ENCODE measurements around the gene PCSK5. TPM values are rescaled to one million over a fixed set of nuclear protein-coding genes. Genes with fewer than 3 reads are reported as not detected.
A peak's percentile ranks its signal among the peaks of the same experiment; 100 is the strongest.

Gene PCSK5
- polyA plus RNA-seq, 3 donors = 4.8 to 13.0 (median 7.1) TPM

- Histone ChIP-seq H3K27ac (ENCODE audit: low read depth in 1 of 2, low read length in 2 of 2) (no peak overlapping the region), H3K4me2 (replicated peaks; ENCODE audit: extremely low read depth, low read length, poor library complexity, severe bottlenecking) (peak overlapping the region; percentile 97), H3K9me3 (replicated peaks in 1 of 2; ENCODE audit: control insufficient read depth in 1 of 2, insufficient read depth in 1 of 2, low read length in 2 of 2) (no peaks in the 10 kb centered on the region), H3K9ac (ENCODE audit: insufficient read depth, low read length, poor library complexity, severe bottlenecking) (no peak overlapping the region), H3K4me1 (ENCODE audit: control insufficient read depth in 1 of 2, insufficient read depth in 2 of 2, low read length in 2 of 2) (peaks cover 34 to 41% of the 10 kb centered on the region in 2 donors), H3K4me3 (replicated peaks in 1 of 3; ENCODE audit: low read depth in 2 of 3, low read length in 3 of 3) (peak overlapping the region in 2 of 3 experiments; percentile 82 to 95), H3K36me3 (replicated peaks in 1 of 2; ENCODE audit: control insufficient read depth in 1 of 2, insufficient read depth in 2 of 2, low read length in 2 of 2) (no peaks in the 10 kb centered on the region), H4K20me1 (ENCODE audit: insufficient read depth, low read length) (peaks cover 69% of the 10 kb centered on the region), H3K27me3 (ENCODE audit: control insufficient read depth in 2 of 2, insufficient read depth in 2 of 2, low read length in 2 of 2) (peaks cover 0 to 11% of the 10 kb centered on the region in 2 donors), H3K79me2 (ENCODE audit: insufficient read depth, low read length) (peaks cover 31% of the 10 kb centered on the region), H2AFZ (ENCODE audit: insufficient read depth, low read depth, low read length, poor library complexity, severe bottlenecking) (no peak overlapping the region)
- TF ChIP-seq CTCF (IDR thresholded peaks at IDR 0.05) = no peak
- peak overlapping the region; percentile 97 to 98 for H3K4me3 Mint-ChIP-seq
- peaks cover 6 to 9% of the 10 kb centered on the region in 2 donors for H3K36me3 Mint-ChIP-seq
- peaks cover 45% of the 10 kb centered on the region for H3K4me1 Mint-ChIP-seq
- peak overlapping the region in 2 of 7 donors; percentile 3 to 53 for H3K27ac Mint-ChIP-seq
- H3K9me3 Mint-ChIP-seq = peaks cover 0 to 4% (median 0%) of the 10 kb centered on the region in 7 donors
- peaks cover 6 to 20% (median 14%) of the 10 kb centered on the region in 3 donors for H3K27me3 Mint-ChIP-seq (ENCODE audit: low read depth in 3 of 3)
- DNase-seq = peak; percentile 70 to 90 (median 86)
- intact Hi-C loops (cut with micrococcal nuclease) = loop anchor here in 1 of 2 donors (10.0 kb wide), 1 partner anchor 502 kb away; the partner anchor contains the start of gene RFK
- whole genome bisulfite sequencing (ENCODE audit: insufficient coverage) = 100% methylated on average over 1 of the region's 3 CpGs
These were observed 2.6 kb downstream of the PCSK5 start for GRCh38 chr9:75893106-75893505.

- intact Hi-C loops (cut with micrococcal nuclease) = loop anchor here in 1 of 2 donors (10.0 kb wide), 1 partner anchor 500 kb away; the partner anchor contains the start of gene RFK
- no CpG with 5 or more reads among the region's 3 CpGs for WGBS (ENCODE audit: insufficient coverage)
- H3K27ac ChIP-seq (ENCODE audit: low read depth in 1 of 2, low read length in 2 of 2) = no peak overlapping the region
These were observed 4.1 kb downstream of the PCSK5 start for GRCh38 chr9:75894566-75894965.

More at GRCh38 chr9:75894566-75894965, 4.1 kb downstream of the PCSK5 start:
- no peak for DNase-seq
- TF ChIP-seq CTCF (IDR thresholded peaks at IDR 0.05) = no peak
- Mint-ChIP-seq H3K4me1 (peaks cover 39% of the 10 kb centered on the region), H3K4me3 (no peak overlapping the region), H3K27me3 (ENCODE audit: low read depth in 3 of 3) (peaks cover 6 to 20% (median 14%) of the 10 kb centered on the region in 3 donors), H3K36me3 (peaks cover 7 to 9% of the 10 kb centered on the region in 2 donors), H3K27ac (no peak overlapping the region), H3K9me3 (peaks cover 0 to 4% (median 0%) of the 10 kb centered on the region in 7 donors)
- peaks cover 31% of the 10 kb centered on the region for H3K79me2 ChIP-seq (ENCODE audit: insufficient read depth, low read length)
- H2AFZ ChIP-seq (ENCODE audit: insufficient read depth, low read depth, low read length, poor library complexity, severe bottlenecking) = no peak overlapping the region
- H3K27me3 ChIP-seq (ENCODE audit: control insufficient read depth in 2 of 2, insufficient read depth in 2 of 2, low read length in 2 of 2) = peaks cover 0 to 11% of the 10 kb centered on the region in 2 donors
- no peaks in the 10 kb centered on the region for H3K36me3 ChIP-seq (replicated peaks in 1 of 2; ENCODE audit: control insufficient read depth in 1 of 2, insufficient read depth in 2 of 2, low read length in 2 of 2)
- no peaks in the 10 kb centered on the region for H3K9me3 ChIP-seq (replicated peaks in 1 of 2; ENCODE audit: control insufficient read depth in 1 of 2, insufficient read depth in 1 of 2, low read length in 2 of 2)
- peaks cover 28 to 33% of the 10 kb centered on the region in 2 donors for H3K4me1 ChIP-seq (ENCODE audit: control insufficient read depth in 1 of 2, insufficient read depth in 2 of 2, low read length in 2 of 2)
- H3K9ac ChIP-seq (ENCODE audit: insufficient read depth, low read length, poor library complexity, severe bottlenecking) = no peak overlapping the region
- H3K4me2 ChIP-seq (replicated peaks; ENCODE audit: extremely low read depth, low read length, poor library complexity, severe bottlenecking) = no peak overlapping the region
- no peak overlapping the region for H3K4me3 ChIP-seq (replicated peaks in 1 of 3; ENCODE audit: low read depth in 2 of 3, low read length in 3 of 3)
- peaks cover 83% of the 10 kb centered on the region for H4K20me1 ChIP-seq (ENCODE audit: insufficient read depth, low read length)
